Measurements from ENCODE around the gene PDE7B.

GRCh38 chr6:136158387-136158821, 306.9 kb downstream of the PDE7B start:
- TF ChIP-seq CTCF (IDR thresholded peaks at IDR 0.05) = peak in 2 of 6 experiments; percentile 15 to 18
- TF ChIP-seq POLR2A (IDR thresholded peaks at IDR 0.05) = no peak

Data from thyroid gland (tissue), 4 donors.